Fibroblast of pulmonary artery (primary cell): ENCODE measurements around the gene TRABD.

Source experiments
- DNase-seq: peaks from one replicate; pipeline ENCODE4 v3.0.0-alpha.2; 2010; ENCODE audit warnings: low read depth
- H3K4me3 ChIP-seq: replicated peaks from 2 replicates; pipeline ENCODE4 v1.5.1; 2011; ENCODE audit warnings: low read depth, mild to moderate bottlenecking, control low read depth, low read length, moderate library complexity
- CTCF ChIP-seq: IDR thresholded peaks from 2 replicates; pipeline ENCODE4 v1.5.1; 2011; ENCODE audit warnings: mild to moderate bottlenecking, control low read depth, low read length, inconsistent platforms; ENCODE audit errors: missing control alignments

Gene TRABD

GRCh38 chr22:50238755-50239154 is 53.0 kb downstream of the TRABD start:
- DNase-seq: no peak
- TF ChIP-seq CTCF: no peak
- no peak overlapping the region for H3K4me3 ChIP-seq

- DNase-seq: no peak
- TF ChIP-seq CTCF: no peak
- peak overlapping the region; percentile 97 for H3K4me3 ChIP-seq
Measured at GRCh38 chr22:50242406-50242949, 56.8 kb downstream of the TRABD start.

- H3K4me3 ChIP-seq: peak overlapping the region; percentile 97
Measured at GRCh38 chr22:50243685-50244419, 58.1 kb downstream of the TRABD start.

GRCh38 chr22:50244420-50245213 is 58.9 kb downstream of the TRABD start, which contains the start of gene TUBGCP6:
Gene TUBGCP6 (minus strand): TSS chr22:50245023. CDS start chr22:50244459, 564 bp downstream.
- H3K4me3 ChIP-seq: peak within 1 kb of the TSS; percentile 97
- peak; percentile 15 for TF ChIP-seq CTCF
- DNase-seq: peak; percentile 92

More at GRCh38 chr22:50243685-50244419, 58.1 kb downstream of the TRABD start:
- no peak for TF ChIP-seq CTCF
- DNase-seq: no peak

- peak overlapping the region; percentile 97 for H3K4me3 ChIP-seq
- no peak for DNase-seq
- no peak for TF ChIP-seq CTCF
Measured at GRCh38 chr22:50245214-50246072, 59.7 kb downstream of the TRABD start.

GRCh38 chr22:50246242-50247175 is 60.8 kb downstream of the TRABD start:
- no peak for TF ChIP-seq CTCF
- no peak overlapping the region for H3K4me3 ChIP-seq
- no peak for DNase-seq
